Measurements from ENCODE around the gene CMTM5.
"Not testable (repeated sequence)": the region's sequence is repeated elsewhere in the genome, so short reads cannot be mapped to it uniquely, and the experiment has no call there.

CMTM5 gene

GRCh38 chr14:23398348-23398747 lies 21.5 kb downstream of the CMTM5 start:
- no peak for DNase-seq (ENCODE audit: low spot score)

GRCh38 chr14:23399136-23399535 lies 22.3 kb downstream of the CMTM5 start:
- no peak for DNase-seq (ENCODE audit: low spot score)

- no peak for DNase-seq (ENCODE audit: low spot score)
Observed at GRCh38 chr14:23399591-23399990, 22.7 kb downstream of the CMTM5 start.

- DNase-seq (ENCODE audit: low spot score): not testable (repeated sequence)
Observed at GRCh38 chr14:23400496-23401149, 23.8 kb downstream of the CMTM5 start.

- no peak for DNase-seq (ENCODE audit: low spot score)
Observed at GRCh38 chr14:23401291-23401690, 24.4 kb downstream of the CMTM5 start.

- DNase-seq (ENCODE audit: low spot score): no peak
Observed at GRCh38 chr14:23402296-23403138, 25.7 kb downstream of the CMTM5 start.

GRCh38 chr14:23403139-23403438 lies 26.2 kb downstream of the CMTM5 start:
- no peak for DNase-seq (ENCODE audit: low spot score)

- no peak for DNase-seq (ENCODE audit: low spot score)
Observed at GRCh38 chr14:23403908-23404307, 27.1 kb downstream of the CMTM5 start.

- no peak for DNase-seq (ENCODE audit: low spot score)
Observed at GRCh38 chr14:23404331-23404900, 27.6 kb downstream of the CMTM5 start.

- DNase-seq (ENCODE audit: low spot score): no peak
Observed at GRCh38 chr14:23405096-23405495, 28.2 kb downstream of the CMTM5 start.

GRCh38 chr14:23405516-23406025 lies 28.7 kb downstream of the CMTM5 start:
- DNase-seq (ENCODE audit: low spot score): no peak

GRCh38 chr14:23406244-23406643 lies 29.4 kb downstream of the CMTM5 start:
- no peak for DNase-seq (ENCODE audit: low spot score)

- DNase-seq (ENCODE audit: low spot score): no peak
Observed at GRCh38 chr14:23406725-23407355, 30.0 kb downstream of the CMTM5 start.

GRCh38 chr14:23407516-23408306 lies 30.9 kb downstream of the CMTM5 start, which contains the start of gene MYH6:
Gene MYH6 (minus strand): TSS chr14:23408273. CDS start chr14:23407223, 1,050 bp downstream.
- no peak for DNase-seq (ENCODE audit: low spot score)

GRCh38 chr14:23408307-23408630 lies 31.4 kb downstream of the CMTM5 start:
- no peak for DNase-seq (ENCODE audit: low spot score)

GRCh38 chr14:23409475-23409874 lies 32.6 kb downstream of the CMTM5 start:
- no peak for DNase-seq (ENCODE audit: low spot score)

- DNase-seq (ENCODE audit: low spot score): no peak
Observed at GRCh38 chr14:23409966-23410635, 33.3 kb downstream of the CMTM5 start.

GRCh38 chr14:23411563-23412525 lies 35.0 kb downstream of the CMTM5 start:
- no peak for DNase-seq (ENCODE audit: low spot score)

GRCh38 chr14:23413681-23414080 lies 36.8 kb downstream of the CMTM5 start:
- no peak for DNase-seq (ENCODE audit: low spot score)

GRCh38 chr14:23414254-23414653 lies 37.4 kb downstream of the CMTM5 start:
- no peak for DNase-seq (ENCODE audit: low spot score)

Data from AG08396 (cell line).